Transverse colon (tissue), 4 donors: ENCODE data around the gene EYA4.

Experiments
- POLR2A ChIP-seq: fragments of 450-650 bp; IDR thresholded peaks from one replicate; pipeline ENCODE4 v1.6.1; 2016; ENCODE audit warnings: antibody characterized with exemption, mild to moderate bottlenecking, moderate library complexity
- POLR2AphosphoS5 ChIP-seq, 3 donors: sonication (generic); formaldehyde crosslinking; IDR thresholded peaks; one replicate each; pipeline ENCODE4 v1.6.1; 2016; ENCODE audit warnings: antibody characterized with exemption in 3 of 3
- TF ChIP-seq, protein P1 (sequence below), 5 experiments: fragments of 200-600 bp in 3 of 5; fragments of 450-650 bp in 2 of 5; sonication (generic) in 3 of 5; IDR thresholded peaks; 1 replicate in 2 of 5; 2 replicates in 3 of 5; pipeline ENCODE4 v1.5.1; 2016 to 2017; ENCODE audit warnings: antibody characterized with exemption in 5 of 5, inconsistent platforms in 3 of 5, mild to moderate bottlenecking in 2 of 5, moderate library complexity in 1 of 5

DNA sequence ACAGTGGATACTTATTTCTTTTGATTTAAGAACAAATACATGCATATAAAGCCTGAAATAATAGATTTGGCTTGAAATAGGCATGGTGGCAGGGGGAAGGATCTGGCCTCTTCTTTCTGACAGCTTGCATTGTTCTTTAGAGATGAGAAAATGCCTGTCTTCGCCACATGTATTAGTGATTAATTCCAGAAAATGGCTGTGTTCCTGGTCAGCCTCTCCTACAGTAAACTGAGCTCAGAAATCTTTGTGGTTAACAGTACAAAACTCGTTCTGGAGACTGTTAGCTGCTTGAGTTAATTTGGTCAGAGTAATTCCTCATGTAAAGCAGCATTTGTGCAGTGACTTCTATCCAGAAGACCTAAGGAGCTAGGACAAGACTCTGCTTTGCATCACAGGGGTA is 151.5 kb downstream of the EYA4 start:
- TF ChIP-seq, protein P1, sequence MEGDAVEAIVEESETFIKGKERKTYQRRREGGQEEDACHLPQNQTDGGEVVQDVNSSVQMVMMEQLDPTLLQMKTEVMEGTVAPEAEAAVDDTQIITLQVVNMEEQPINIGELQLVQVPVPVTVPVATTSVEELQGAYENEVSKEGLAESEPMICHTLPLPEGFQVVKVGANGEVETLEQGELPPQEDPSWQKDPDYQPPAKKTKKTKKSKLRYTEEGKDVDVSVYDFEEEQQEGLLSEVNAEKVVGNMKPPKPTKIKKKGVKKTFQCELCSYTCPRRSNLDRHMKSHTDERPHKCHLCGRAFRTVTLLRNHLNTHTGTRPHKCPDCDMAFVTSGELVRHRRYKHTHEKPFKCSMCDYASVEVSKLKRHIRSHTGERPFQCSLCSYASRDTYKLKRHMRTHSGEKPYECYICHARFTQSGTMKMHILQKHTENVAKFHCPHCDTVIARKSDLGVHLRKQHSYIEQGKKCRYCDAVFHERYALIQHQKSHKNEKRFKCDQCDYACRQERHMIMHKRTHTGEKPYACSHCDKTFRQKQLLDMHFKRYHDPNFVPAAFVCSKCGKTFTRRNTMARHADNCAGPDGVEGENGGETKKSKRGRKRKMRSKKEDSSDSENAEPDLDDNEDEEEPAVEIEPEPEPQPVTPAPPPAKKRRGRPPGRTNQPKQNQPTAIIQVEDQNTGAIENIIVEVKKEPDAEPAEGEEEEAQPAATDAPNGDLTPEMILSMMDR (IDR thresholded peaks at IDR 0.05): no peak
- no peak for TF ChIP-seq POLR2A
- TF ChIP-seq POLR2AphosphoS5 (IDR thresholded peaks at IDR 0.05): no peak
